ENCODE data around the gene KRT7.

The KRT7 gene

DNA sequence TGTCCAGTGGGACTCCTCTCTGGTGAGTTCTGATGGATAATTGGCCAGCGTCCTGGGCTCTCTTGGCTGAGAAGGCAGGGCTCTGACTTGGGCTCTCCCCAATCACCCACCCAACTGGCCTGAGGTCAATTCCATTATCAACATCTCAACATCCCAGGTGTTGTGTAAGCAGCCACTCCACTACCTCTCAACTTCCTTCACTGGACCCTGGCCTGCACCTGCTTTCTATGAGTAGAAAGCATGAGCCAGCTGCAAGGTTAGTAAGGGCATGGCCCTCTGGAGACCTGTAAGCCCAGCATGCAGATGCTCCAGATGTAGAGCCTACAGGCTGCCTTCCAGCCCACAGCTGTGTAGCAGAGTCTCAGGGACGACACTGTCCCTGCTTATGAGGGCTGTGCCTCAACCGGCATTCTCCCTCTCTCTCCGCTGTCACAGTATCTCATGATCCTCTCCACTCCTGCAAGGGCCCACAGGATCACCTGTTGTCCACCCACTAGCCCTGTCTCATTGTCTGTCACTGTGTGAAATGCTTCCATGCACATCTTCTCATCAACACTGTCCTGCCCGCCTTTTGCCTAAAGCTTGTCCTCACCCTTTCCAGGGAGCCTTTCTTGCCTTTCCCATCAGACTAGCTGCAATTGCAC lies 63.7 kb downstream of the KRT7 start:
- DNase-seq (ENCODE audit: low read depth in 2 of 3, low spot score in 2 of 3): no peak
